ENCODE data around the gene LIPC. TPM values are rescaled to one million over a fixed set of nuclear protein-coding genes. Genes with fewer than 3 reads are reported as not detected.

LIPC gene
- total and polyA plus RNA-seq, 8 donors, result 0.69 to 5.5 (median 1.5) TPM

- H3K27me3 ChIP-seq, result no peaks in the 10 kb centered on the region
- TF ChIP-seq, protein P1, sequence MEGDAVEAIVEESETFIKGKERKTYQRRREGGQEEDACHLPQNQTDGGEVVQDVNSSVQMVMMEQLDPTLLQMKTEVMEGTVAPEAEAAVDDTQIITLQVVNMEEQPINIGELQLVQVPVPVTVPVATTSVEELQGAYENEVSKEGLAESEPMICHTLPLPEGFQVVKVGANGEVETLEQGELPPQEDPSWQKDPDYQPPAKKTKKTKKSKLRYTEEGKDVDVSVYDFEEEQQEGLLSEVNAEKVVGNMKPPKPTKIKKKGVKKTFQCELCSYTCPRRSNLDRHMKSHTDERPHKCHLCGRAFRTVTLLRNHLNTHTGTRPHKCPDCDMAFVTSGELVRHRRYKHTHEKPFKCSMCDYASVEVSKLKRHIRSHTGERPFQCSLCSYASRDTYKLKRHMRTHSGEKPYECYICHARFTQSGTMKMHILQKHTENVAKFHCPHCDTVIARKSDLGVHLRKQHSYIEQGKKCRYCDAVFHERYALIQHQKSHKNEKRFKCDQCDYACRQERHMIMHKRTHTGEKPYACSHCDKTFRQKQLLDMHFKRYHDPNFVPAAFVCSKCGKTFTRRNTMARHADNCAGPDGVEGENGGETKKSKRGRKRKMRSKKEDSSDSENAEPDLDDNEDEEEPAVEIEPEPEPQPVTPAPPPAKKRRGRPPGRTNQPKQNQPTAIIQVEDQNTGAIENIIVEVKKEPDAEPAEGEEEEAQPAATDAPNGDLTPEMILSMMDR (IDR thresholded peaks at IDR 0.05), result no peak
- no peak for FAIRE-seq
- H3K4me1 ChIP-seq, result no peaks in the 10 kb centered on the region
- no peaks in the 10 kb centered on the region for H3K36me3 ChIP-seq
- no peak for ATAC-seq
- no peak overlapping the region for H3K4me3 ChIP-seq
- 0% methylated on average over 1 of the region's 1 CpG for WGBS, 2 donors
- H3K9me3 ChIP-seq, result no peaks in the 10 kb centered on the region
- intact Hi-C loops (cut with DNase I), result no loop called here
- no peak for DNase-seq
- no peak overlapping the region for H3K27ac ChIP-seq
These were observed 129.5 kb downstream of the LIPC start for GRCh38 chr15:58561321-58561720.

DNA sequence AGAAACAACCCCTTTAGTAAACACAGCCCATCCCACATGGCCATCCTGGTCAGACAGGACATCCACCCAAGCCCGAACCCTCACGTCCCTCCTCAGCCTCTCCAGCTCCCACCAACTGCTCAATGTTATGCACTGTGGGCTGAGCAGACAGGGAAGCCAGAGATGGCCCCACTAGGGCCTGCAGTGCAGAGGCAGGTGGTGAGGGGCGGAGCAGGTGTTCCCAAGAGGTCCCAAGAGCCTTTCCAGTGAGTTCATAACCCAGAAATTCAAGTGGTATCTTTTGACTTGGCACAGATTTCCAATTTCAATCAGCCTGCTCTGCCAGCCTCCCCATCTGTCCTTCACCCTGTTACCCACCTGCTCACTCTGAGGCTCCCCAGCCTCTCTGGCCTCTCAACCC is 130.3 kb downstream of the LIPC start:
- H3K4me3 ChIP-seq, result no peak overlapping the region
- no peak overlapping the region for H3K27ac ChIP-seq
- H3K27me3 ChIP-seq, result no peaks in the 10 kb centered on the region
- TF ChIP-seq, protein P1 (IDR thresholded peaks at IDR 0.05), result no peak
- H3K4me1 ChIP-seq, result no peaks in the 10 kb centered on the region
- H3K9me3 ChIP-seq, result no peaks in the 10 kb centered on the region
- no peaks in the 10 kb centered on the region for H3K36me3 ChIP-seq
- DNase-seq (no peak), ATAC-seq (no peak), FAIRE-seq (no peak)
- intact Hi-C loops (cut with DNase I), result no loop called here
- WGBS, 2 donors, result 44 to 79% methylated on average over 3 of the region's 3 CpGs

DNA sequence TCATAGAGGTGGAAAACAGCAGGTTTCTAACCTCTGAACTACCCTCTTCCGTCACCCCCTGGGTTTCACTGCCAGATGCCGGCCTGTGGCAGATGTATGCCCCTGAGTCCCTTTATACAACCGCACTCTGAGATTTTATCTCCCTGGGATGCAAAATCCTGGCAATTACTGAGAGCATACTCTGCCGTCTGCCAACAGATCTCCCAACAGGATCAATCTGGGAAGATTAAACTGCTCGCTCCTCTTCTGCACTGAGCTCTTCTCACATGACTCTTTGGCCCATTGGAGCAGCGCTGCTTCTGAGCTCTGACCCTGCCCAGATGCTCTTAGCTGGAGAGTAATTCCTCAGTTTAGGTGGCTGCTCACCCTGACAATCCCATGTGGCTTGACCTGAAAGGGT is 133.2 kb downstream of the LIPC start:
- H3K9me3 ChIP-seq, result no peaks in the 10 kb centered on the region
- 74 to 77% methylated on average over 6 of the region's 6 CpGs for WGBS, 2 donors
- intact Hi-C loops (cut with DNase I), result no loop called here
- FAIRE-seq (no peak), DNase-seq (no peak), ATAC-seq (no peak)
- no peak overlapping the region for H3K4me3 ChIP-seq
- H3K4me1 ChIP-seq, result no peaks in the 10 kb centered on the region
- TF ChIP-seq, protein P1 (IDR thresholded peaks at IDR 0.05), result no peak
- H3K36me3 ChIP-seq, result no peaks in the 10 kb centered on the region
- no peak overlapping the region for H3K27ac ChIP-seq
- no peaks in the 10 kb centered on the region for H3K27me3 ChIP-seq

GRCh38 chr15:58565619-58566018 is 133.8 kb downstream of the LIPC start:
- WGBS, 2 donors, result 62 to 68% methylated on average over 4 of the region's 4 CpGs
- intact Hi-C loops (cut with DNase I), result no loop called here

GRCh38 chr15:58566029-58566428 is 134.2 kb downstream of the LIPC start:
- WGBS, 2 donors, result 81 to 88% methylated on average over 6 of the region's 6 CpGs
- intact Hi-C loops (cut with DNase I), result no loop called here

More at GRCh38 chr15:58565619-58566018, 133.8 kb downstream of the LIPC start:
- Histone ChIP-seq H3K9me3 (no peaks in the 10 kb centered on the region), H3K27me3 (no peaks in the 10 kb centered on the region), H3K36me3 (no peaks in the 10 kb centered on the region), H3K4me1 (no peaks in the 10 kb centered on the region), H3K4me3 (no peak overlapping the region), H3K27ac (no peak overlapping the region)
- TF ChIP-seq, protein P1 (IDR thresholded peaks at IDR 0.05), result no peak
- DNase-seq, result no peak
- FAIRE-seq, result no peak
- ATAC-seq, result no peak

More at GRCh38 chr15:58566029-58566428, 134.2 kb downstream of the LIPC start:
- no peak for DNase-seq
- no peaks in the 10 kb centered on the region for H3K27me3 ChIP-seq
- H3K27ac ChIP-seq, result no peak overlapping the region
- FAIRE-seq, result no peak
- H3K4me1 ChIP-seq, result no peaks in the 10 kb centered on the region
- no peaks in the 10 kb centered on the region for H3K9me3 ChIP-seq
- TF ChIP-seq, protein P1 (IDR thresholded peaks at IDR 0.05), result no peak
- H3K36me3 ChIP-seq, result no peaks in the 10 kb centered on the region
- no peak for ATAC-seq
- no peak overlapping the region for H3K4me3 ChIP-seq

Data from pancreas (tissue), 10 donors.